Measurements from ENCODE around the gene VSIR.

- TF ChIP-seq, protein P1, sequence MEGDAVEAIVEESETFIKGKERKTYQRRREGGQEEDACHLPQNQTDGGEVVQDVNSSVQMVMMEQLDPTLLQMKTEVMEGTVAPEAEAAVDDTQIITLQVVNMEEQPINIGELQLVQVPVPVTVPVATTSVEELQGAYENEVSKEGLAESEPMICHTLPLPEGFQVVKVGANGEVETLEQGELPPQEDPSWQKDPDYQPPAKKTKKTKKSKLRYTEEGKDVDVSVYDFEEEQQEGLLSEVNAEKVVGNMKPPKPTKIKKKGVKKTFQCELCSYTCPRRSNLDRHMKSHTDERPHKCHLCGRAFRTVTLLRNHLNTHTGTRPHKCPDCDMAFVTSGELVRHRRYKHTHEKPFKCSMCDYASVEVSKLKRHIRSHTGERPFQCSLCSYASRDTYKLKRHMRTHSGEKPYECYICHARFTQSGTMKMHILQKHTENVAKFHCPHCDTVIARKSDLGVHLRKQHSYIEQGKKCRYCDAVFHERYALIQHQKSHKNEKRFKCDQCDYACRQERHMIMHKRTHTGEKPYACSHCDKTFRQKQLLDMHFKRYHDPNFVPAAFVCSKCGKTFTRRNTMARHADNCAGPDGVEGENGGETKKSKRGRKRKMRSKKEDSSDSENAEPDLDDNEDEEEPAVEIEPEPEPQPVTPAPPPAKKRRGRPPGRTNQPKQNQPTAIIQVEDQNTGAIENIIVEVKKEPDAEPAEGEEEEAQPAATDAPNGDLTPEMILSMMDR (IDR thresholded peaks at IDR 0.05), result no peak
- no peak for TF ChIP-seq POLR2A (IDR thresholded peaks at IDR 0.05)
These were observed 39.7 kb upstream of the VSIR start for GRCh38 chr10:71812913-71813590.
